PC-3 (cell line): ENCODE data around the gene KAT2B. TPM values are rescaled to one million over a fixed set of nuclear protein-coding genes. Genes with fewer than 3 reads are reported as not detected.
"Not testable (repeated sequence)": the region's sequence is repeated elsewhere in the genome, so short reads cannot be mapped to it uniquely, and the experiment has no call there.

Experiments used
- ATAC-seq: fragments of 200-7000 bp; cut with Tn5 transposase; 2 replicates; pipeline ENCODE4 v1.9.1; 2020; ENCODE audit warnings: mild to moderate bottlenecking, moderate library complexity
- BruUV-seq: library from RNA; stranded (reverse); fragments of 400-500 nt; replicated peaks from 2 replicates; lab custom pipeline; 2021; lab: Mats Ljungman, UMichigan
- CTCF ChIA-PET: fragments of 300-600 bp; sonication (Branson Sonifier 250); formaldehyde crosslinking; loops from one replicate; lab custom pipeline; 2022; ENCODE audit warnings: antibody characterized with exemption; lab: Charles Lee
- POLR2A ChIA-PET: fragments of 300-600 bp; sonication (Branson Sonifier 250); formaldehyde crosslinking; loops from one replicate; lab custom pipeline; 2022; ENCODE audit warnings: antibody characterized with exemption; ENCODE audit not compliant: unreplicated experiment; lab: Charles Lee
- DNase-seq: peaks from one replicate; pipeline ENCODE4 v3.0.0-alpha.2; 2015
- H2AFZ ChIP-seq: fragments of 300-600 bp; sonication (generic); 2 replicates; pipeline ENCODE4 v1.6.0; 2016; ENCODE audit warnings: antibody characterized with exemption, low read length
- H3F3A ChIP-seq: fragments of 300-600 bp; sonication (generic); one replicate; pipeline ENCODE4 v1.6.0; 2017; ENCODE audit warnings: antibody characterized with exemption, low read length, control low read depth, mild to moderate bottlenecking; ENCODE audit not compliant: unreplicated experiment
- H3K27ac ChIP-seq: fragments of 300-600 bp; sonication (generic); 2 replicates; pipeline ENCODE4 v1.5.1; 2016; ENCODE audit warnings: mild to moderate bottlenecking, low read length
- H3K27me3 ChIP-seq: fragments of 300-600 bp; sonication (generic); 2 replicates; pipeline ENCODE4 v1.6.1; 2016; ENCODE audit warnings: low read length, mixed read lengths
- H3K36me3 ChIP-seq: fragments of 300-600 bp; sonication (generic); 2 replicates; pipeline ENCODE4 v1.6.1; 2016; ENCODE audit warnings: low read depth, mixed run types, low read length, mixed read lengths
- H3K4me1 ChIP-seq: fragments of 300-600 bp; sonication (generic); 2 replicates; pipeline ENCODE4 v1.5.1; 2016; ENCODE audit warnings: low read length; ENCODE audit not compliant: insufficient read depth
- H3K4me2 ChIP-seq: fragments of 300-600 bp; sonication (generic); 2 replicates; pipeline ENCODE4 v1.6.0; 2016; ENCODE audit warnings: low read length
- H3K4me3 ChIP-seq: fragments of 300-600 bp; sonication (generic); 2 replicates; pipeline ENCODE4 v1.5.1; 2016; ENCODE audit warnings: mild to moderate bottlenecking, low read length, mixed read lengths
- H3K79me2 ChIP-seq: fragments of 300-600 bp; sonication (generic); 2 replicates; pipeline ENCODE4 v1.6.1; 2017; ENCODE audit warnings: low read length, mixed read lengths
- H3K9ac ChIP-seq: fragments of 300-600 bp; sonication (generic); 2 replicates; pipeline ENCODE4 v1.6.0; 2016; ENCODE audit warnings: mild to moderate bottlenecking, low read length
- H3K9me2 ChIP-seq: fragments of 300-600 bp; sonication (generic); replicated peaks from 2 replicates; pipeline ENCODE4 v1.6.1; 2016; ENCODE audit warnings: mixed run types, low read length, mixed read lengths
- H3K9me3 ChIP-seq: fragments of 300-600 bp; sonication (generic); 2 replicates; pipeline ENCODE4 v1.6.1; 2016; ENCODE audit warnings: low read length, mixed read lengths
- H4K20me1 ChIP-seq: fragments of 300-600 bp; sonication (generic); 2 replicates; pipeline ENCODE4 v1.6.1; 2016; ENCODE audit warnings: low read length, mixed read lengths
- CTCF ChIP-seq: fragments of 300-600 bp; sonication (generic); conservative IDR thresholded peaks from 2 replicates; pipeline ENCODE4 v1.5.1; 2017; ENCODE audit warnings: antibody characterized with exemption, low read depth, mild to moderate bottlenecking, low read length
- EZH2 ChIP-seq: fragments of 300-600 bp; sonication (generic); IDR thresholded peaks from one replicate; pipeline ENCODE4 v1.6.1; 2017; ENCODE audit warnings: antibody characterized with exemption, mild to moderate bottlenecking, low read length; ENCODE audit not compliant: unreplicated experiment
- EZH2phosphoT487 ChIP-seq: fragments of 300-600 bp; sonication (generic); IDR thresholded peaks from 2 replicates; pipeline ENCODE4 v1.6.1; 2018; ENCODE audit warnings: mild to moderate bottlenecking, antibody characterized with exemption, low read length, borderline replicate concordance
- intact Hi-C: fragments of 100-400 bp; cut with micrococcal nuclease; formaldehyde crosslinking; loops from 2 replicates; pipeline ENCODE4 v1.9.0; 2023
- total RNA-seq: library from RNA; depleted of rRNA; stranded (reverse); fragments of >200 nt; gene quantifications from 2 replicates; pipeline ENCODE4 v1.2.3, GENCODE V29; 2014

KAT2B gene
- total RNA-seq, 1 experiment from 2014 or later, result 11.9 TPM

GRCh38 chr3:20042331-20042730 lies 2.1 kb downstream of the KAT2B start:
- H3K4me1 ChIP-seq, result peaks cover 25% of the 10 kb centered on the region; the same call in 1 of the 2 replicates
- no peaks in the 10 kb centered on the region for H3F3A ChIP-seq
- H3K9ac ChIP-seq, result no peak overlapping the region
- H2AFZ ChIP-seq, result no peak overlapping the region
- H3K36me3 ChIP-seq, result no peaks in the 10 kb centered on the region
- H3K4me3 ChIP-seq, result no peak overlapping the region
- no peaks in the 10 kb centered on the region for H3K27me3 ChIP-seq
- POLR2A ChIA-PET, result no interaction called here
- H3K4me2 ChIP-seq, result no peak overlapping the region; the same call in 1 of the 2 replicates
- no peaks in the 10 kb centered on the region for H4K20me1 ChIP-seq
- intact Hi-C loops, result loop anchor here (5.0 kb wide), 1 partner anchor 70 kb away; no protein-coding TSS in a partner anchor
- H3K79me2 ChIP-seq, result no peaks in the 10 kb centered on the region
- CTCF ChIA-PET, result no interaction called here
- TF ChIP-seq CTCF, result no peak
- no peak for TF ChIP-seq EZH2phosphoT487
- no peak for TF ChIP-seq EZH2
- no TSS peak for BruUV-seq
- H3K9me2 ChIP-seq, result no peaks in the 10 kb centered on the region
- no peaks in the 10 kb centered on the region for H3K9me3 ChIP-seq
- H3K27ac ChIP-seq, result no peak overlapping the region
- ATAC-seq (no peak), DNase-seq (no peak)

- no peak for DNase-seq
Measured at GRCh38 chr3:20043396-20043795, 3.1 kb downstream of the KAT2B start.

GRCh38 chr3:20043825-20044224 lies 3.6 kb downstream of the KAT2B start:
- H3K9ac ChIP-seq, result no peak overlapping the region
- no peaks in the 10 kb centered on the region for H4K20me1 ChIP-seq
- H2AFZ ChIP-seq, result no peak overlapping the region
- H3K27me3 ChIP-seq, result no peaks in the 10 kb centered on the region
- no peak for TF ChIP-seq EZH2
- TF ChIP-seq CTCF, result no peak
- TF ChIP-seq EZH2phosphoT487, result no peak
- H3K27ac ChIP-seq, result no peak overlapping the region
- H3K4me2 ChIP-seq, result 0 out of 2 replicates have a peak overlapping the region, but pooled peaks have one; percentile 4
- no peak for ATAC-seq
- no peaks in the 10 kb centered on the region for H3K36me3 ChIP-seq
- H3K9me3 ChIP-seq, result no peaks in the 10 kb centered on the region
- BruUV-seq, result no TSS peak
- H3K79me2 ChIP-seq, result no peaks in the 10 kb centered on the region
- no peak for DNase-seq
- H3F3A ChIP-seq, result no peaks in the 10 kb centered on the region
- intact Hi-C loops, result loop anchor here (5.0 kb wide), 1 partner anchor 72 kb away; no protein-coding TSS in a partner anchor
- no peaks in the 10 kb centered on the region for H3K9me2 ChIP-seq
- ChIA-PET POLR2A (no interaction called here), CTCF (no interaction called here)
- H3K4me1 ChIP-seq, result peaks cover 19% of the 10 kb centered on the region; the same call in 1 of the 2 replicates
- H3K4me3 ChIP-seq, result no peak overlapping the region

More at GRCh38 chr3:20043396-20043795, 3.1 kb downstream of the KAT2B start:
- Histone ChIP-seq H3K9ac (no peak overlapping the region), H2AFZ (no peak overlapping the region), H3K79me2 (no peaks in the 10 kb centered on the region), H3K4me2 (0 out of 2 replicates have a peak overlapping the region, but pooled peaks have one; percentile 4), H3K9me3 (no peaks in the 10 kb centered on the region), H3K27me3 (no peaks in the 10 kb centered on the region), H3K27ac (no peak overlapping the region), H3K4me1 (peaks cover 23% of the 10 kb centered on the region; the same call in 1 of the 2 replicates), H3K4me3 (no peak overlapping the region), H4K20me1 (no peaks in the 10 kb centered on the region), H3F3A (no peaks in the 10 kb centered on the region), H3K36me3 (no peaks in the 10 kb centered on the region), H3K9me2 (no peaks in the 10 kb centered on the region)
- TF ChIP-seq EZH2phosphoT487 (no peak), EZH2 (no peak)
- intact Hi-C loops, result loop anchor here (5.0 kb wide), 1 partner anchor 71 kb away; no protein-coding TSS in a partner anchor
- CTCF ChIA-PET, result no interaction called here
- POLR2A ChIA-PET, result no interaction called here
- ATAC-seq, result no peak
- no TSS peak for BruUV-seq

- CTCF ChIA-PET, H3K9me2 ChIP-seq, POLR2A ChIA-PET: not testable (repeated sequence)
Measured at GRCh38 chr3:20045141-20045540, 4.9 kb downstream of the KAT2B start.

More at GRCh38 chr3:20045141-20045540, 4.9 kb downstream of the KAT2B start:
- intact Hi-C loops, BruUV-seq, H3K9ac ChIP-seq, H3K36me3 ChIP-seq, H2AFZ ChIP-seq, H3K27me3 ChIP-seq, H3K4me2 ChIP-seq, H3K4me3 ChIP-seq, H3K9me3 ChIP-seq, H4K20me1 ChIP-seq, DNase-seq, ATAC-seq, H3F3A ChIP-seq, H3K79me2 ChIP-seq, H3K27ac ChIP-seq: not testable (repeated sequence)
- peaks cover 14% of the 10 kb centered on the region; the same call in 1 of the 2 replicates for H3K4me1 ChIP-seq
